CD14-positive monocyte (primary cell): ENCODE results near the gene WWC2. TPM values are rescaled to one million over a fixed set of nuclear protein-coding genes. Genes with fewer than 3 reads are reported as not detected.

Experiments
- DNase-seq, 3 donors: peaks; one replicate each; pipeline ENCODE4 v3.0.0-alpha.2; 2011 to 2022
- H2AFZ ChIP-seq: 2 replicates; pipeline ENCODE4 v1.6.0; 2012; ENCODE audit warnings: mild to moderate bottlenecking, low read depth, low read length, inconsistent platforms; ENCODE audit not compliant: insufficient read depth, poor library complexity, severe bottlenecking
- H3K27ac ChIP-seq, 2 donors: 1 replicate in 1 of 2; 2 replicates in 1 of 2; pipeline ENCODE4 v1.5.1; 2012 to 2013; ENCODE audit warnings: low read length in 2 of 2, control low read depth in 1 of 2, inconsistent platforms in 1 of 2, low read depth in 1 of 2, mild to moderate bottlenecking in 1 of 2
- H3K27me3 ChIP-seq, 2 donors: one replicate each; pipeline versions ENCODE4 v1.6.0 to v1.6.1; 2011 to 2013; ENCODE audit warnings: low read length in 2 of 2; ENCODE audit not compliant: control insufficient read depth in 2 of 2, insufficient read depth in 2 of 2
- H3K36me3 ChIP-seq, 2 donors: replicated peaks in 1 of 2; 1 replicate in 1 of 2; 2 replicates in 1 of 2; pipeline versions ENCODE4 v1.5.1 to v1.6.1; 2012 to 2013; ENCODE audit warnings: low read length in 2 of 2, control low read depth in 1 of 2, inconsistent platforms in 1 of 2, mild to moderate bottlenecking in 1 of 2; ENCODE audit not compliant: insufficient read depth in 2 of 2, control insufficient read depth in 1 of 2
- H3K4me1 ChIP-seq, 2 donors: 1 replicate in 1 of 2; 2 replicates in 1 of 2; pipeline versions ENCODE4 v1.5.1 to v1.6.1; 2012 to 2013; ENCODE audit warnings: low read length in 2 of 2, control low read depth in 1 of 2, inconsistent platforms in 1 of 2, mild to moderate bottlenecking in 1 of 2, moderate library complexity in 1 of 2; ENCODE audit not compliant: insufficient read depth in 2 of 2, control insufficient read depth in 1 of 2
- H3K4me2 ChIP-seq: replicated peaks from 2 replicates; pipeline ENCODE3; 2012; ENCODE audit warnings: low read length, moderate library complexity, mild to moderate bottlenecking; ENCODE audit not compliant: poor library complexity, severe bottlenecking; ENCODE audit errors: extremely low read depth
- H3K4me3 ChIP-seq, 3 experiments: fragments of 200-600 bp in 1 of 3; sonication (generic) in 1 of 3; replicated peaks in 1 of 3; 1 replicate in 2 of 3; 2 replicates in 1 of 3; pipeline ENCODE4 v1.5.1; 2011 to 2013; ENCODE audit warnings: low read length in 3 of 3, mild to moderate bottlenecking in 3 of 3, control low read depth in 2 of 3, low read depth in 2 of 3, inconsistent platforms in 1 of 3, moderate library complexity in 1 of 3
- H3K79me2 ChIP-seq: 2 replicates; pipeline ENCODE4 v1.6.0; 2012; ENCODE audit warnings: mild to moderate bottlenecking, control low read depth, inconsistent platforms, low read length, moderate library complexity; ENCODE audit not compliant: insufficient read depth
- H3K9ac ChIP-seq: 2 replicates; pipeline ENCODE4 v1.6.0; 2017; ENCODE audit warnings: low read length, mild to moderate bottlenecking; ENCODE audit not compliant: insufficient read depth, poor library complexity, severe bottlenecking
- H3K9me3 ChIP-seq, 2 donors: replicated peaks in 1 of 2; 1 replicate in 1 of 2; 2 replicates in 1 of 2; pipeline versions ENCODE4 v1.5.1 to v1.6.1; 2012 to 2013; ENCODE audit warnings: low read length in 2 of 2, control low read depth in 1 of 2; ENCODE audit not compliant: control insufficient read depth in 1 of 2, insufficient read depth in 1 of 2
- H4K20me1 ChIP-seq: 2 replicates; pipeline ENCODE4 v1.6.0; 2012; ENCODE audit warnings: mild to moderate bottlenecking, low read length, control low read depth, moderate library complexity; ENCODE audit not compliant: insufficient read depth
- H3K27ac Mint-ChIP-seq, 7 donors: one replicate each; pipeline ENCODE4 v1.8.0; 2020; ENCODE audit warnings: mild to moderate bottlenecking in 7 of 7, mixed read lengths in 7 of 7, moderate library complexity in 6 of 7, inconsistent platforms in 2 of 7
- H3K27me3 Mint-ChIP-seq, 3 donors: one replicate each; pipeline ENCODE4 v1.8.0; 2021 to 2022; ENCODE audit warnings: low read depth in 3 of 3, mild to moderate bottlenecking in 3 of 3, mixed read lengths in 3 of 3, moderate library complexity in 3 of 3, inconsistent platforms in 1 of 3
- H3K36me3 Mint-ChIP-seq, 2 donors: one replicate each; pipeline ENCODE4 v1.8.0; 2020; ENCODE audit warnings: mixed read lengths in 2 of 2, inconsistent platforms in 1 of 2, mild to moderate bottlenecking in 1 of 2
- H3K4me1 Mint-ChIP-seq: one replicate; pipeline ENCODE4 v1.8.0; 2020; ENCODE audit warnings: mild to moderate bottlenecking, mixed read lengths
- H3K4me3 Mint-ChIP-seq, 2 donors: one replicate each; pipeline ENCODE4 v1.8.0; 2020; ENCODE audit warnings: mild to moderate bottlenecking in 2 of 2, mixed read lengths in 2 of 2, moderate library complexity in 1 of 2
- H3K9me3 Mint-ChIP-seq, 7 donors: one replicate each; pipeline ENCODE4 v1.8.0; 2020 to 2022; ENCODE audit warnings: mixed read lengths in 7 of 7, mild to moderate bottlenecking in 6 of 7, moderate library complexity in 6 of 7, inconsistent platforms in 2 of 7
- WGBS: methylation state at CpG from one replicate; pipeline ENCODE4 v1.1.5; 2013; ENCODE audit warnings: missing lambda C conversion rate; ENCODE audit not compliant: insufficient coverage; 5-methylcytosine and 5-hydroxymethylcytosine counted together
- intact Hi-C, 2 donors: fragments of 100-400 bp; cut with micrococcal nuclease; formaldehyde crosslinking; loops; one replicate each; pipeline versions ENCODE4 v1.15.0 to v1.15.1; 2023
- polyA plus RNA-seq, 3 donors: library from polyadenylated mRNA; depleted of rRNA in 1 of 3; unstranded in 2 of 3; stranded (reverse) in 1 of 3; fragments of 300-500 nt in 2 of 3; fragments of >200 nt in 1 of 3; fragmentation: Illumina TruSeq in 2 of 3; gene quantifications; 1 replicate in 2 of 3; 2 replicates in 1 of 3; pipeline ENCODE4 v1.2.3, GENCODE V29; 2012 to 2021
- TF ChIP-seq, protein P1 (sequence below): fragments of 200-600 bp; IDR thresholded peaks from one replicate; pipeline ENCODE4 v1.8.0; 2022; ENCODE audit warnings: antibody characterized with exemption, mild to moderate bottlenecking

The WWC2 gene
- polyA plus RNA-seq, 3 donors = 1.9 to 3.8 (median 2.9) TPM

- intact Hi-C loops = no loop called here
- H3K4me2 ChIP-seq = no peak overlapping the region
- Mint-ChIP-seq H3K4me1 (no peaks in the 10 kb centered on the region), H3K4me3 (no peak overlapping the region), H3K27me3 (peaks cover 0 to 1% (median 0%) of the 10 kb centered on the region in 3 donors), H3K36me3 (peaks cover 0 to 8% of the 10 kb centered on the region in 2 donors), H3K27ac (peak overlapping the region in 1 of 7 donors; percentile 62), H3K9me3 (no peaks in the 10 kb centered on the region)
- no peaks in the 10 kb centered on the region for H4K20me1 ChIP-seq
- H2AFZ ChIP-seq = no peak overlapping the region
- H3K79me2 ChIP-seq = no peaks in the 10 kb centered on the region
- H3K27me3 ChIP-seq = no peaks in the 10 kb centered on the region
- no peaks in the 10 kb centered on the region for H3K9me3 ChIP-seq
- DNase-seq = no peak
- no peak overlapping the region for H3K9ac ChIP-seq
- no peaks in the 10 kb centered on the region for H3K4me1 ChIP-seq
- H3K36me3 ChIP-seq = no peaks in the 10 kb centered on the region
- no peak overlapping the region for H3K27ac ChIP-seq
- TF ChIP-seq, protein P1, sequence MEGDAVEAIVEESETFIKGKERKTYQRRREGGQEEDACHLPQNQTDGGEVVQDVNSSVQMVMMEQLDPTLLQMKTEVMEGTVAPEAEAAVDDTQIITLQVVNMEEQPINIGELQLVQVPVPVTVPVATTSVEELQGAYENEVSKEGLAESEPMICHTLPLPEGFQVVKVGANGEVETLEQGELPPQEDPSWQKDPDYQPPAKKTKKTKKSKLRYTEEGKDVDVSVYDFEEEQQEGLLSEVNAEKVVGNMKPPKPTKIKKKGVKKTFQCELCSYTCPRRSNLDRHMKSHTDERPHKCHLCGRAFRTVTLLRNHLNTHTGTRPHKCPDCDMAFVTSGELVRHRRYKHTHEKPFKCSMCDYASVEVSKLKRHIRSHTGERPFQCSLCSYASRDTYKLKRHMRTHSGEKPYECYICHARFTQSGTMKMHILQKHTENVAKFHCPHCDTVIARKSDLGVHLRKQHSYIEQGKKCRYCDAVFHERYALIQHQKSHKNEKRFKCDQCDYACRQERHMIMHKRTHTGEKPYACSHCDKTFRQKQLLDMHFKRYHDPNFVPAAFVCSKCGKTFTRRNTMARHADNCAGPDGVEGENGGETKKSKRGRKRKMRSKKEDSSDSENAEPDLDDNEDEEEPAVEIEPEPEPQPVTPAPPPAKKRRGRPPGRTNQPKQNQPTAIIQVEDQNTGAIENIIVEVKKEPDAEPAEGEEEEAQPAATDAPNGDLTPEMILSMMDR = no peak
- WGBS = no CpG with 5 or more reads among the region's 1 CpG
- no peak overlapping the region for H3K4me3 ChIP-seq
These were observed 154.4 kb downstream of the WWC2 start for GRCh38 chr4:183253451-183253850.

GRCh38 chr4:183254162-183254561 is 155.1 kb downstream of the WWC2 start:
- 73% methylated on average over 2 of the region's 6 CpGs for WGBS
- no peak overlapping the region for H2AFZ ChIP-seq
- no peak for DNase-seq
- peaks cover 0 to 1% (median 0%) of the 10 kb centered on the region in 3 donors for H3K27me3 Mint-ChIP-seq
- H3K4me2 ChIP-seq = no peak overlapping the region
- no peak overlapping the region for H3K27ac ChIP-seq
- no peak overlapping the region for H3K27ac Mint-ChIP-seq
- H3K9me3 ChIP-seq = no peaks in the 10 kb centered on the region
- no peak overlapping the region for H3K4me3 Mint-ChIP-seq
- H3K36me3 Mint-ChIP-seq = peaks cover 0 to 8% of the 10 kb centered on the region in 2 donors
- TF ChIP-seq, protein P1 = no peak
- H3K27me3 ChIP-seq = no peaks in the 10 kb centered on the region
- H4K20me1 ChIP-seq = no peaks in the 10 kb centered on the region
- H3K4me1 Mint-ChIP-seq = no peaks in the 10 kb centered on the region
- no peak overlapping the region for H3K4me3 ChIP-seq
- no peaks in the 10 kb centered on the region for H3K36me3 ChIP-seq
- H3K9ac ChIP-seq = no peak overlapping the region
- H3K9me3 Mint-ChIP-seq = no peaks in the 10 kb centered on the region
- intact Hi-C loops = no loop called here
- no peaks in the 10 kb centered on the region for H3K79me2 ChIP-seq
- H3K4me1 ChIP-seq = no peaks in the 10 kb centered on the region
